ENCODE data around the gene KCNQ1. TPM values are rescaled to one million over a fixed set of nuclear protein-coding genes. Genes with fewer than 3 reads are reported as not detected.

Gene KCNQ1
- total and polyA plus RNA-seq, 2 of the 13 experiments (the other 11 are each of a cell fraction or from before 2014, with no cell fraction given): 0.02 to 0.08 TPM

DNA sequence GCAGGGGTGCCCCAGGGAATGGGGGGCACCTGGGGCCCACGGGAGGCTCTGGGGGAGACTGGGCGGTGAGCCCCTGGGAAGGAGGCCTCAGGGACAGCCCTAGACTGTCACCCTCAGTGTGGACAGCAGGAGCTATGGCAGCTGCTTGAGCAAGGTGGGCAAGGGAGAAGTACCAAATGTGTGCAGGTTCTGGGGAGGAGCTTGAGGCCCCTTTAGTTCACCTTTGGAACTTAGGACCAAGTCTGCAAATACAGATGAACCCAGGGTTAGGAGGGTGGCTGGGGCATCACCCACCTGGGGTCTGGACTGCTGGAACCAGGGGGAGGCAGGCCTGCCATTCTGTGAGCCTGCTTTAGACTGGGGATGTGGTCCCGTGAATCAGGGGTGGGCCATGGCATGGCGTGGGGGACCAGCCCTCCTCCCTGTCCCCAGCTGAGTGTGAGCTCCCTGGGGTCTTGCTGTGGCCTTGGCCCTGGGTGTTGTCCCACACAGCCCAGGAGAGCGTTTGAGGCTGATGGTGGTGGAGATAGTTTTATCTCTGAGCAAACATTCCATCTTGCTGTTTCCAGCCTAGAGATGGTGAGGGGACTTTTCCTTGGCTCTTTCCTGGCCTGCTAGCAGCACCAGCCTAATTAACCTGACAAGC, 122.3 kb downstream of the KCNQ1 start (continued):
- TF ChIP-seq SOX6 (IDR thresholded peaks at IDR 0.05) (no peak), SOX6 (CRISPR knock-in tag; IDR thresholded peaks at IDR 0.05) (peak; percentile 74), NR2F6 (IDR thresholded peaks at IDR 0.05) (peak; percentile 61; the same call in 1 of the 2 replicates), NR2F6 (CRISPR knock-in tag; IDR thresholded peaks at IDR 0.05) (peak; percentile 59; the same call in 1 of the 2 replicates), HNRNPL (IDR thresholded peaks at IDR 0.05; ENCODE audit: low read depth, low read length) (peak; percentile 82), ZNF670 (CRISPR knock-in tag; IDR thresholded peaks at IDR 0.05; ENCODE audit: borderline replicate concordance) (no peak), ZKSCAN5 (CRISPR knock-in tag; IDR thresholded peaks at IDR 0.05) (no peak), PRPF4 (IDR thresholded peaks at IDR 0.05; ENCODE audit: low read depth, low read length, poor library complexity, severe bottlenecking) (no peak), GATAD2A (CRISPR knock-in tag; IDR thresholded peaks at IDR 0.05) (peak; percentile 70), TGIF2 (CRISPR knock-in tag; IDR thresholded peaks at IDR 0.05) (no peak), HDAC2 (CRISPR knock-in tag; IDR thresholded peaks at IDR 0.05) (peak; percentile 43), POGZ (CRISPR knock-in tag; IDR thresholded peaks at IDR 0.05) (0 out of 2 replicates have a peak, but pooled peaks have one; percentile 17), ARHGAP35 (CRISPR knock-in tag; IDR thresholded peaks at IDR 0.05; ENCODE audit: borderline replicate concordance) (no peak), ZNF530 (CRISPR knock-in tag; IDR thresholded peaks at IDR 0.05; ENCODE audit: low read depth) (no peak), ZNF264 (CRISPR knock-in tag; IDR thresholded peaks at IDR 0.05) (0 out of 2 replicates have a peak, but pooled peaks have one; percentile 26), STAG1 (CRISPR knock-in tag; IDR thresholded peaks at IDR 0.05) (0 out of 2 replicates have a peak, but pooled peaks have one; percentile 2), MYC (CRISPR knock-in tag; IDR thresholded peaks at IDR 0.05; ENCODE audit: borderline replicate concordance) (no peak), CBX5 (CRISPR knock-in tag; IDR thresholded peaks at IDR 0.05; ENCODE audit: borderline replicate concordance) (peak; percentile 9; the same call in 1 of the 2 replicates), KLF12 (CRISPR knock-in tag; IDR thresholded peaks at IDR 0.05; ENCODE audit: borderline replicate concordance) (no peak), ZNF564 (CRISPR knock-in tag; IDR thresholded peaks at IDR 0.05) (peak; percentile 48; the same call in 1 of the 2 replicates), ZNF235 (CRISPR knock-in tag; IDR thresholded peaks at IDR 0.05; ENCODE audit: borderline replicate concordance) (no peak), LCORL (IDR thresholded peaks at IDR 0.05) (no peak), LCORL (CRISPR knock-in tag; IDR thresholded peaks at IDR 0.05) (peak; percentile 51; the same call in 1 of the 2 replicates), ZSCAN31 (CRISPR knock-in tag; IDR thresholded peaks at IDR 0.05; ENCODE audit: low read depth) (0 out of 2 replicates have a peak, but pooled peaks have one; percentile 19), ZNF792 (CRISPR knock-in tag; IDR thresholded peaks at IDR 0.05) (peak; percentile 60; the same call in 1 of the 2 replicates), ZNF891 (CRISPR knock-in tag; IDR thresholded peaks at IDR 0.05) (no peak), HDAC1 (CRISPR knock-in tag; IDR thresholded peaks at IDR 0.05) (peak; percentile 43; the same call in 1 of the 2 replicates), HNF4G (IDR thresholded peaks at IDR 0.05; ENCODE audit: borderline replicate concordance, low read depth, low read length) (peak; percentile 36; the same call in 1 of the 2 replicates), HNF4G (CRISPR knock-in tag; IDR thresholded peaks at IDR 0.05; ENCODE audit: borderline replicate concordance, low read depth) (no peak)
- TF ChIP-seq, protein P1, sequence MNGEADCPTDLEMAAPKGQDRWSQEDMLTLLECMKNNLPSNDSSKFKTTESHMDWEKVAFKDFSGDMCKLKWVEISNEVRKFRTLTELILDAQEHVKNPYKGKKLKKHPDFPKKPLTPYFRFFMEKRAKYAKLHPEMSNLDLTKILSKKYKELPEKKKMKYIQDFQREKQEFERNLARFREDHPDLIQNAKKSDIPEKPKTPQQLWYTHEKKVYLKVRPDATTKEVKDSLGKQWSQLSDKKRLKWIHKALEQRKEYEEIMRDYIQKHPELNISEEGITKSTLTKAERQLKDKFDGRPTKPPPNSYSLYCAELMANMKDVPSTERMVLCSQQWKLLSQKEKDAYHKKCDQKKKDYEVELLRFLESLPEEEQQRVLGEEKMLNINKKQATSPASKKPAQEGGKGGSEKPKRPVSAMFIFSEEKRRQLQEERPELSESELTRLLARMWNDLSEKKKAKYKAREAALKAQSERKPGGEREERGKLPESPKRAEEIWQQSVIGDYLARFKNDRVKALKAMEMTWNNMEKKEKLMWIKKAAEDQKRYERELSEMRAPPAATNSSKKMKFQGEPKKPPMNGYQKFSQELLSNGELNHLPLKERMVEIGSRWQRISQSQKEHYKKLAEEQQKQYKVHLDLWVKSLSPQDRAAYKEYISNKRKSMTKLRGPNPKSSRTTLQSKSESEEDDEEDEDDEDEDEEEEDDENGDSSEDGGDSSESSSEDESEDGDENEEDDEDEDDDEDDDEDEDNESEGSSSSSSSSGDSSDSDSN (CRISPR knock-in tag; IDR thresholded peaks at IDR 0.05): peak; percentile 57
- TF ChIP-seq, protein P2, sequence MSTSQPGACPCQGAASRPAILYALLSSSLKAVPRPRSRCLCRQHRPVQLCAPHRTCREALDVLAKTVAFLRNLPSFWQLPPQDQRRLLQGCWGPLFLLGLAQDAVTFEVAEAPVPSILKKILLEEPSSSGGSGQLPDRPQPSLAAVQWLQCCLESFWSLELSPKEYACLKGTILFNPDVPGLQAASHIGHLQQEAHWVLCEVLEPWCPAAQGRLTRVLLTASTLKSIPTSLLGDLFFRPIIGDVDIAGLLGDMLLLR (CRISPR knock-in tag; IDR thresholded peaks at IDR 0.05): peak; percentile 48; the same call in 1 of the 2 replicates
- TF ChIP-seq, protein P3, sequence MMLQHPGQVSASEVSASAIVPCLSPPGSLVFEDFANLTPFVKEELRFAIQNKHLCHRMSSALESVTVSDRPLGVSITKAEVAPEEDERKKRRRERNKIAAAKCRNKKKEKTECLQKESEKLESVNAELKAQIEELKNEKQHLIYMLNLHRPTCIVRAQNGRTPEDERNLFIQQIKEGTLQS (CRISPR knock-in tag; IDR thresholded peaks at IDR 0.05): no peak

Measured in HepG2 (cell line).